Measurements from ENCODE around the gene ROBO1. TPM values are rescaled to one million over a fixed set of nuclear protein-coding genes. Genes with fewer than 3 reads are reported as not detected.

ROBO1 gene
- total and polyA plus RNA-seq, 4 donors = 1.0 to 30.3 (median 3.9) TPM

DNA sequence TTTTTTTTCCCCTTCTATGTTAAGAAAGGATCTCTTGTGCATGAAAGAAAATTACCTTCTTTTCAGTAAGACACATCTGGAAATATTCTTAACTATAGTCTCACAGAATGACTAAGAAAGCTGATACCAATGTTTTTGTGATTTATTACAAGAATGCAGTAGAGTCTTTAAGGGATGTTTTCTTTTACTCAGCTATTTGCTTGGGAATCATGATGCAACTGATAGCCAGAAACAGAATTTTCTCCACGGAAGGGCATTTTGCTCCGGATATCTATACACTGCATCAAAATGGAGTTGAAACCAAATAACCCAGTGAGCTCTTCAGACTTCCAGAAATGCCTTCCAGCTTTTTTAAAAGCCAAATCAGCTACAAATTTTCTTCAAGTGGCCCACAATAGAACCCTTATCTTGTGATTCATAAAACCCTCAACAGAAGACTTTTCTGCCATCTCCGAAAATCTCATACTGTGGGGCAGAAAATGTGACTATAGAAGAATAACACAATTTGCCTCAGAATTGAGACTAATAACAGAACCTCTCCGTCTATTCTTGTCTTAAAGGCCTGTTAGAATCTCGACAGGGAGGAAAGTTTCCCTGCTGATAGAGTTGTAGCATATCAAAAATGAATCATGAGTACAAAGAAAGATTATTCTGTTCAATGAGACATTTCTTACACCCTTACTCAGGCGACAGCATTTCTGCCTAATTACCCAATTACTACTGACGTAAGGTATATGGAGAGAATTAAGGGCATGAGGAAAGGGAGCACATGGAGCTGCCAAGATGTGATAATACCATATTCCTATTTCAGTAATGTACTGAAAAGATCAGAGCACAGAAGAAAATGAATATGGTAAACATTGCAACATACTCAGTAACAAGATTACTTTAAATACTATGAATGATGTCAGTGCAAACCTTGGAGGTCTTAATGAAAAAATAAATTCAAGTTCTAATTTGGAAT, 900.1 kb downstream of the ROBO1 start:
- WGBS = 73% methylated on average over 7 of the region's 7 CpGs
- no peak for DNase-seq (ENCODE audit: low spot score)

More for the DNA sequence above, 900.1 kb downstream of the ROBO1 start:
- Histone ChIP-seq H3K27me3 (ENCODE audit: control insufficient read depth in 4 of 4, insufficient read depth in 4 of 4, low read length in 3 of 4) (no peaks in the 10 kb centered on the region), H3K4me3 (ENCODE audit: low read depth in 1 of 3, low read length in 3 of 3) (no peak overlapping the region), H3K36me3 (ENCODE audit: control insufficient read depth in 4 of 4, insufficient read depth in 3 of 4, low read depth in 1 of 4, low read length in 3 of 4) (no peaks in the 10 kb centered on the region), H3K4me1 (ENCODE audit: control insufficient read depth in 4 of 4, insufficient read depth in 4 of 4, low read length in 3 of 4) (no peaks in the 10 kb centered on the region), H3K9me3 (ENCODE audit: control insufficient read depth in 4 of 4, low read length in 3 of 4) (no peaks in the 10 kb centered on the region), H3K9ac (ENCODE audit: low read depth in 1 of 2, low read length in 2 of 2) (no peak overlapping the region), H3K27ac (ENCODE audit: low read depth in 1 of 2, low read length in 2 of 2) (no peak overlapping the region)
- TF ChIP-seq NR2F2 (IDR thresholded peaks at IDR 0.05) (no peak), SP1 (IDR thresholded peaks at IDR 0.05) (no peak), HNF4A (conservative IDR thresholded peaks at IDR 0.05) (no peak), JUND (IDR thresholded peaks at IDR 0.05) (no peak), GABPA (IDR thresholded peaks at IDR 0.05 in 1 of 2, conservative IDR thresholded peaks at IDR 0.05 in 1 of 2) (no peak), CTCF (IDR thresholded peaks at IDR 0.05; ENCODE audit: low read depth, low read length, missing input control) (no peak), FOXA2 (IDR thresholded peaks at IDR 0.05) (no peak), RXRA (IDR thresholded peaks at IDR 0.05) (no peak), EGR1 (IDR thresholded peaks at IDR 0.05; ENCODE audit: low read depth in 2 of 2) (no peak), FOXA1 (IDR thresholded peaks at IDR 0.05) (no peak), ZBTB33 (IDR thresholded peaks at IDR 0.05) (no peak), TAF1 (conservative IDR thresholded peaks at IDR 0.05) (no peak), RAD21 (IDR thresholded peaks at IDR 0.05) (no peak), ATF3 (IDR thresholded peaks at IDR 0.05) (no peak), HNF4G (IDR thresholded peaks at IDR 0.05) (no peak)
- TF ChIP-seq, protein P1, sequence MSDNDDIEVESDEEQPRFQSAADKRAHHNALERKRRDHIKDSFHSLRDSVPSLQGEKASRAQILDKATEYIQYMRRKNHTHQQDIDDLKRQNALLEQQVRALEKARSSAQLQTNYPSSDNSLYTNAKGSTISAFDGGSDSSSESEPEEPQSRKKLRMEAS (IDR thresholded peaks at IDR 0.05) = no peak
